Loucy (cell line): Measurements from ENCODE around the gene FGFR2.

Experiments used
- H2AFZ ChIP-seq: fragments of 200-600 bp; sonication (generic); 2 replicates; pipeline ENCODE4 v1.6.0; 2016; ENCODE audit warnings: antibody characterized with exemption, mild to moderate bottlenecking, low read length, moderate library complexity
- H3F3A ChIP-seq: fragments of 200-600 bp; 2 replicates; pipeline ENCODE4 v1.6.0; 2016; ENCODE audit warnings: antibody characterized with exemption, low read depth, mild to moderate bottlenecking
- H3K27me3 ChIP-seq: fragments of 200-600 bp; sonication (generic); 2 replicates; pipeline ENCODE4 v1.6.1; 2014; ENCODE audit warnings: low read length, mild to moderate bottlenecking; ENCODE audit not compliant: insufficient read depth, poor library complexity, severe bottlenecking
- H3K36me3 ChIP-seq: fragments of 200-600 bp; sonication (generic); 2 replicates; pipeline ENCODE4 v1.6.1; 2016; ENCODE audit warnings: low read length; ENCODE audit not compliant: insufficient read depth
- H3K4me1 ChIP-seq: fragments of 200-600 bp; sonication (generic); 2 replicates; pipeline ENCODE4 v1.5.1; 2014; ENCODE audit warnings: low read length, mild to moderate bottlenecking; ENCODE audit not compliant: insufficient read depth, poor library complexity, severe bottlenecking
- H3K4me2 ChIP-seq: fragments of 200-600 bp; sonication (generic); 2 replicates; pipeline ENCODE4 v1.6.0; 2014; ENCODE audit warnings: antibody characterized with exemption, low read length, low read depth, mild to moderate bottlenecking; ENCODE audit not compliant: poor library complexity, severe bottlenecking
- H3K4me3 ChIP-seq: fragments of 200-600 bp; sonication (generic); 2 replicates; pipeline ENCODE4 v1.5.1; 2014; ENCODE audit warnings: low read length, mild to moderate bottlenecking, mixed read lengths; ENCODE audit not compliant: poor library complexity, severe bottlenecking
- H3K79me2 ChIP-seq: fragments of 200-600 bp; sonication (generic); 2 replicates; pipeline ENCODE4 v1.6.1; 2014; ENCODE audit warnings: low read length; ENCODE audit not compliant: insufficient read depth
- H3K9ac ChIP-seq: fragments of 200-600 bp; sonication (generic); 2 replicates; pipeline ENCODE4 v1.6.0; 2014; ENCODE audit warnings: mild to moderate bottlenecking, low read depth, low read length, moderate library complexity; ENCODE audit not compliant: poor library complexity, severe bottlenecking
- H3K9me2 ChIP-seq: fragments of 200-600 bp; sonication (generic); replicated peaks from 2 replicates; pipeline ENCODE4 v1.6.1; 2016; ENCODE audit warnings: low read depth, low read length, mixed read lengths
- H3K9me3 ChIP-seq: fragments of 200-600 bp; sonication (generic); 2 replicates; pipeline ENCODE4 v1.6.1; 2014; ENCODE audit warnings: mild to moderate bottlenecking, antibody characterized with exemption, low read length, low read depth; ENCODE audit not compliant: insufficient read depth
- H4K20me1 ChIP-seq: fragments of 200-600 bp; sonication (generic); 2 replicates; pipeline ENCODE4 v1.6.0; 2014; ENCODE audit warnings: antibody characterized with exemption, low read length, mild to moderate bottlenecking; ENCODE audit not compliant: insufficient read depth, poor library complexity, severe bottlenecking
- EZH2phosphoT487 ChIP-seq: fragments of 200-600 bp; IDR thresholded peaks from 2 replicates; pipeline ENCODE4 v1.6.1; 2018; ENCODE audit warnings: antibody characterized with exemption, mild to moderate bottlenecking, moderate library complexity, borderline replicate concordance
- TF ChIP-seq, protein P1 (sequence below): fragments of 200-600 bp; sonication (generic); conservative IDR thresholded peaks from 2 replicates; pipeline ENCODE4 v1.5.1; 2014; ENCODE audit warnings: mild to moderate bottlenecking, antibody characterized with exemption, low read length

The FGFR2 gene

GRCh38 chr10:121544301-121544869, 53.9 kb downstream of the FGFR2 start:
- no peaks in the 10 kb centered on the region for H3K36me3 ChIP-seq

DNA sequence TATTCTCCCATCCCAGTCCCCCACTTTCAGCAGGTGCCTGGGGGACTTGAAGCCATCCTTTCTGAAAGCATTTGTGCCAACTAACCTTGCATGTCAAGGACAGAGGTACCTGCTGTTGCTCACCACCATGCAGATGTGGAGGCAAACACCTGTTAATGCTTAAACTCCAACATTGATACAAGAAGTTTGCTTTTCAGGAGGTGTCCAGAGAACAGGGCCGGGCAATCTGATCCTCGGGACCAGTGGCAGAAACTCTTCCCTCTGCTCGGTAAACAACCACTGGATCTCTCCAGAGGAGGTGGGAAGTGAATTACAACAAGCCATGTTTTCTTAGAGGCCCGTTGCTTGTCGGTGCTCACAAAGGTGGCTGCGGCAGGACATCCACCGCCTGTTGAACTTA, 54.7 kb downstream of the FGFR2 start:
- Histone ChIP-seq H3K9me2 (no peaks in the 10 kb centered on the region), H3K36me3 (no peaks in the 10 kb centered on the region), H3K27me3 (no peaks in the 10 kb centered on the region), H3K9ac (no peak overlapping the region), H3K79me2 (no peaks in the 10 kb centered on the region), H3K4me3 (no peak overlapping the region), H4K20me1 (no peaks in the 10 kb centered on the region), H3F3A (no peaks in the 10 kb centered on the region), H3K4me1 (no peaks in the 10 kb centered on the region), H3K9me3 (no peaks in the 10 kb centered on the region; the same call in 1 of the 2 replicates), H3K4me2 (no peak overlapping the region), H2AFZ (no peak overlapping the region)
- no peak for TF ChIP-seq EZH2phosphoT487
- TF ChIP-seq, protein P1, sequence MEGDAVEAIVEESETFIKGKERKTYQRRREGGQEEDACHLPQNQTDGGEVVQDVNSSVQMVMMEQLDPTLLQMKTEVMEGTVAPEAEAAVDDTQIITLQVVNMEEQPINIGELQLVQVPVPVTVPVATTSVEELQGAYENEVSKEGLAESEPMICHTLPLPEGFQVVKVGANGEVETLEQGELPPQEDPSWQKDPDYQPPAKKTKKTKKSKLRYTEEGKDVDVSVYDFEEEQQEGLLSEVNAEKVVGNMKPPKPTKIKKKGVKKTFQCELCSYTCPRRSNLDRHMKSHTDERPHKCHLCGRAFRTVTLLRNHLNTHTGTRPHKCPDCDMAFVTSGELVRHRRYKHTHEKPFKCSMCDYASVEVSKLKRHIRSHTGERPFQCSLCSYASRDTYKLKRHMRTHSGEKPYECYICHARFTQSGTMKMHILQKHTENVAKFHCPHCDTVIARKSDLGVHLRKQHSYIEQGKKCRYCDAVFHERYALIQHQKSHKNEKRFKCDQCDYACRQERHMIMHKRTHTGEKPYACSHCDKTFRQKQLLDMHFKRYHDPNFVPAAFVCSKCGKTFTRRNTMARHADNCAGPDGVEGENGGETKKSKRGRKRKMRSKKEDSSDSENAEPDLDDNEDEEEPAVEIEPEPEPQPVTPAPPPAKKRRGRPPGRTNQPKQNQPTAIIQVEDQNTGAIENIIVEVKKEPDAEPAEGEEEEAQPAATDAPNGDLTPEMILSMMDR = no peak

More at GRCh38 chr10:121544301-121544869, 53.9 kb downstream of the FGFR2 start:
- Histone ChIP-seq H3K79me2 (no peaks in the 10 kb centered on the region), H3K27me3 (no peaks in the 10 kb centered on the region), H2AFZ (no peak overlapping the region), H3K4me2 (no peak overlapping the region), H3K9ac (no peak overlapping the region), H3K9me3 (no peaks in the 10 kb centered on the region; the same call in 1 of the 2 replicates), H3K9me2 (no peaks in the 10 kb centered on the region), H4K20me1 (no peaks in the 10 kb centered on the region), H3F3A (no peaks in the 10 kb centered on the region), H3K4me3 (no peak overlapping the region), H3K4me1 (no peaks in the 10 kb centered on the region)
- TF ChIP-seq EZH2phosphoT487 = no peak
- TF ChIP-seq, protein P1 = no peak

- Histone ChIP-seq H3K79me2 (no peaks in the 10 kb centered on the region), H3K4me3 (no peak overlapping the region), H3K9me2 (no peaks in the 10 kb centered on the region), H3K36me3 (no peaks in the 10 kb centered on the region), H3K27me3 (no peaks in the 10 kb centered on the region), H4K20me1 (no peaks in the 10 kb centered on the region), H3K4me1 (no peaks in the 10 kb centered on the region), H3K9me3 (peaks cover 2% of the 10 kb centered on the region; the same call in 1 of the 2 replicates), H3K9ac (no peak overlapping the region), H3F3A (no peaks in the 10 kb centered on the region), H2AFZ (no peak overlapping the region), H3K4me2 (no peak overlapping the region)
- TF ChIP-seq, protein P1 = no peak
- TF ChIP-seq EZH2phosphoT487 = no peak
Observed at GRCh38 chr10:121541450-121542120, 56.7 kb downstream of the FGFR2 start.
